NCI-H1436 (cell line): ENCODE data around the gene CADPS2.
"Not testable (repeated sequence)": the region's sequence is repeated elsewhere in the genome, so short reads cannot be mapped to it uniquely, and the experiment has no call there.

ENCODE experiments used
- DNase-seq: peaks from one replicate; lab custom pipeline; 2025; lab: John Stamatoyannopoulos, UW

The CADPS2 gene

GRCh38 chr7:122290476-122290875, 595.8 kb downstream of the CADPS2 start:
- no peak for DNase-seq

DNA sequence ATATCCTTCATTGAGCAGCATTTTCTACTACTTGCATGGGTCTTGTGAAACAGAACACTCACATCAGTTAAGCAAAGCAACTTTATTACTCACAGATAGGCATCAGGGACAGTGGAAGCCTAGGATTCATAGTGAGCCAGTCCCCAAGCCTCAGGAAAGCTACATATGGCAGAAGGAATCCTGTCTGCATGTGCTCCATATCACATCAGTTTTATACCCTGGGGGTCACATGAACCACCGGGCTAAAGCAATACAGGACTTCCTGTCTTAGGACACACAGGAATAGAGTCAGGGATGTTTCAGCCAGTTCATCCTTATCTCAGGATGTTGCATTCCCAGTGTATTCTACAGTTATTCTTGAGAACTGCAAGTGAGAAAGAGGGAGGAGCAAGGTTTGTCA, 596.8 kb downstream of the CADPS2 start:
- DNase-seq: no peak

DNA sequence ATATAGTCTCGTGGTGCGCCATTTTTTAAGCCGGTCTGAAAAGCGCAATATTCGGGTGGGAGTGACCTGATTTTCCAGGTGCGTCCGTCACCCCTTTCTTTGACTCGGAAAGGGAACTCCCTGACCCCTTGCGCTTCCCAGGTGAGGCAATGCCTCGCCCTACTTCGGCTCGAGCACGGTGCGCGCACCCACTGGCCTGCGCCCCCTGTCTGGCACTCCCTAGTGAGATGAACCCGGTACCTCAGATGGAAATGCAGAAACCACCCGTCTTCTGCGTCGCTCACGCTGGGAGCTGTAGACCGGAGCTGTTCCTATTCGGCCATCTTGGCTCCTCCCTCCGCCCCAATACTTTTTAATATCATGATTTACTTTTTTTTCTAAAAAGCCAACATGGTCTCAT, 601.7 kb downstream of the CADPS2 start:
- not testable (repeated sequence) for DNase-seq

DNA sequence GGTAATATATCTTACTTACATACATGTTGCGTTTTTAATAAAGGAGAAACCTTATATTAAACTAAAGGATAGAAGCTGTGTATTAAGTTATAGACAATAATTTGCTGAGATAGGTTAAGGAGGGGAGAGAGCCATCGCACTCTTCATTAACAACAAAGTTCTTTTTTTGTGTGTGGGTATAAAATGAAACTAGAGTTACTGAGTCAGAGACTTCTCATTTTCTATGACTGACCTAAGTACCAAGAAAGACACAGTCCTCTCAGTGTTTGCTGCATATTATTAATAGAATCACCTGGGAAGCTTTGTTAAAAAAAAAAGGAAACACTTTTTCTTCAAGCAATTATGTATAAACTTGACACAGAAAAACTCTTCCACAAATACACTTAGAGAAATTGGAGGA, 613.1 kb downstream of the CADPS2 start:
- DNase-seq: no peak

GRCh38 chr7:122269241-122269640, 617.0 kb downstream of the CADPS2 start:
- no peak for DNase-seq
